ENCODE results near the gene CGB5. TPM values are rescaled to one million over a fixed set of nuclear protein-coding genes. Genes with fewer than 3 reads are reported as not detected.
"Not testable (repeated sequence)": the region's sequence is repeated elsewhere in the genome, so short reads cannot be mapped to it uniquely, and the experiment has no call there.

Gene CGB5
- not detected for total RNA-seq

DNA sequence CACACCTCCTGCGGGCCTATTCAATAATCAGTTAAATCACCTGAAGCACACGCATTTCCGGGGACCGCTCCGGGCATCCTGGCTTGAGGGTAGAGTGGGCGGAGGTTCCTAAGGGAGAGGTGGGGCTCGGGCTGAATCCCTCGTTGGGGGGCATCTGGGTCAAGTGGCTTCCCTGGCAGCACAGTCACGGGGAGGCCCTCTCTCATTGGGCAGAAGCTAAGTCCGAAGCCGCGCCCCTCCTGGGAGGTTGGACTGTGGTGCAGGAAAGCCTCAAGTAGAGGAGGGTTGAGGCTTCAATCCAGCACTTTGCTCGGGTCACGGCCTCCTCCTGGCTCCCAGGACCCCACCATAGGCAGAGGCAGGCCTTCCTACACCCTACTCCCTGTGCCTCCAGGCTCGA lies at the start of gene CGB5:
Gene CGB5 (plus strand): TSS at position 301 of the 400 bp plus-strand sequence. CDS start 362 bp downstream, outside the sequence.
- ATAC-seq; intact Hi-C loops (cut with DNase I); DNase-seq (ENCODE audit: low spot score): not testable (repeated sequence)

DNA sequence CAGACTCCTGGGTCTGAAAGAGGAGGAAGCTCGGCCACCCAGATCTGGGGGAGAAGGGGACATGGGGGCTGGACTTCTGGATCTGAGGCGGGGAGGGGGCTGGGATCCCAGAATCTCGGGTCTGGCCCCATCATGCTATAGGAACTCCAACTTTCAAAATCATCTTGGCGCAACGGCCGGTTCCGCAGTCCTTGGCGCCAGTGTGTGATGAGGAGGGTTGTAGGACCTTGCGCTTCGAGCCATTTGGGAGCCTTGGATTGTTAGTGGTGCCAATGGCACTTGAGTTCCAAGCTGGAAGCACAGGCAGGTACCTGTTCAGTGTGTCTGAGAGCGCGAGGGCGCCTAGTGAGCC lies 49.6 kb upstream of the CGB5 start:
- intact Hi-C loops (cut with DNase I): no loop called here
- no peak for DNase-seq (ENCODE audit: low spot score)

DNA sequence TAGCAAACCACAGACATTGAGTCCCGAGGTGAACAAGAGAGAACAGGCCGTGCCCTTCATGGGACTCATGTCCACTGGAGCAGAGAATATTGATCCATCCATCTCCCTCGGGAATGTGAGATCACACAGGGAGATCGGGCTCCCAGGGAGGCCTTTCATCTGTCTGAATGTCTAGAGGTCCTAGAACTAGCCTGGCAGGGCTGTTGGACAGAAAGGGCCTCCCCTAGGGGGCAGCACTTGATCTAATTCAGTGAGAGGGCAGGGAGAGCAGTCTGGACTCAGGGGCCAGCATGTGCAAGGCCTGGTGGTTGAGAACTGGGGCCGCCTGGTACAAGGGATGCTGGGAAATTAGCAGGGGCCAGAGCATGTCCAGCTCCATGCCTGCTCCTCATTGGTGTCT lies 45.7 kb upstream of the CGB5 start:
- no peak for ATAC-seq
- DNase-seq (ENCODE audit: low spot score): no peak
- intact Hi-C loops (cut with DNase I): no loop called here

More for the DNA sequence above, 49.6 kb upstream of the CGB5 start:
- no peak for ATAC-seq

DNA sequence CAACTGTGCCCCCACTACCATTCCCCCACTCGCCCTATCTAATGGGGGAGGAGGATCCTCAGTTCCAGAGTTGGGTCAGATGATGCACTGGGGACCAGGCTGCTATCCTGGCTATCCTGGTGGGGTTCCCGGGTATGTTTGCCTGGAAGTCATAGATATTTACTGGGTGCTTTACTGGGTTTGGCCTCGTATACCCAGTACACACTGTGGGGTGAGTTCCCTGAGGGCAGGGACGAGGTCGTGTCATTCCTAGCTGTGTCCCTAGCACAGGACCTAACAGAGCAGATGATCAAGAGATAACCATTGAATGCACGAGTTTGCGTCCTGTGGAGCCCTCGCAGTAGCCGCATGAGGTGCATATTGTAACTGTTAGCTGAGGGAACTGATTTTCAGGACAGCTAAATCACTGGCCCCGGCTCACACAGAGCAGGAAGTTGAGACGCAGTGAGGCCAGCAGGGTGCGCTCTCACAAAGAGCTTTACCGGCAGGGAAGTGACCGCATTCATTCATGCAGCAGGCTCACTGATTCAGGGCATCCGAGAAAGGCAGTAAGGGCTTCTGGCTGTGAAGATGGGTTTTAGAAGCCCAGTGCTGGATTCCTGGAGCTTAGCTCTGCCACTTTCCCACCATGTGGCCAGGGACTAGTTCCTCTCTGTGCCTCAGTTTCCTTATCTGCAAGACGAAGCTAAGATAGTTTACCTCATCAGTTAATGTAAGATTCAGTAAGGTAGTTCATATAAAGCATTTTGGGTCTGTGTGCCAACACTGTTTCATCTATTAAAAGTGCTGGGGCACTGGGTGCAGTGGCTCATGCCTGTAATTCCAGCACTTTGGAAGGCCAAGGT lies 43.9 kb upstream of the CGB5 start:
- peak; percentile 18 for ATAC-seq
- no peak for DNase-seq (ENCODE audit: low spot score)
- intact Hi-C loops (cut with DNase I): no loop called here

DNA sequence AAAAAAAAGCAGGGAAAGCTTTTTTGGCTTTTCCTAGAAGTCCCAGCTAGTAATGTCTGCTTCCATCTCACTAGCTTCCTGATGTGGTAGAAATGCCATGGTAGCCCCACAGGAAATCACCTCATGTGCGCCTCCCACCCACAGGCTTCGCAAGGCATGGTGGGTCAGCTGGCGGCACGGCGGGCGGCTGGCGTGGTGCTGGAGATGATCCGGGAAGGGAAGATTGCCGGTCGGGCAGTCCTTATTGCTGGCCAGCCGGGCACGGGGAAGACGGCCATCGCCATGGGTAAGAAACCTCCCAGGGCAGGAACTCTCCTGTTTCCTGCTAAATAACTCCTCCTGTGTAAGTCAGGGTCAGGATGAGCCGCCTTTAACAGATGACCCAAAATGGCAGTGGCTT lies 39.5 kb upstream of the CGB5 start:
- ATAC-seq (no peak), DNase-seq (ENCODE audit: low spot score) (no peak)
- intact Hi-C loops (cut with DNase I): no loop called here

DNA sequence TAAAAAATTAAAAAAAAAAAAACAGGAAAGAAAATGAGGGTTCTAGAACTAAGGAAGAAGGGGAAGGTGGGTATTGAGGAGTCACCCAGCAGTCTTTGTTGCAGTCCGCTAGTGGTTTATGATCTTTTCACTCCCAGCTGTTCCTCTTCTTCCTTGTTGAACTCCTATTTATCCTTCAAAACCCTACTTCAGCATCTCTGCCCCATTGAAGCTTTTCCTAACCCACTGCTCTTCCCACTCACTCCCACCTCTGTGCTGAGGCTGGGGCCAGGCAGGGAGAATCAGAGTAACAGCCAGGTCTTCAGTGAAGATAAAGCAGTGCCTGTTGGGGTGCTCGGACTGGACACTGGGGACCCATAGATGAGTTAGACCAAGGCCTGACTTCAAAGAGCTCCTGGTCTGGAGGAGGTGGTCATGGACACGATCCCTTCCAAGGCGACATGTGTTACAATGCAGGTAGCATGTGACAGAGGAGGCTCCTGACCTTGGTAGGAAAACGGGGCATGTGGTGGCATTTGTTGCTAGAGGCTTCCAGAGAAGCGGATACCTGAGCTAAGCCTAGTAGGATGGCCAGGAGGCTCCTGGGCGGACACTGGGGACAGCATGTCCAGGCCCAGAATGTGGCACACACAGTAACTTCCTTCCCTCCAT lies 38.6 kb upstream of the CGB5 start:
- intact Hi-C loops (cut with DNase I): no loop called here
- DNase-seq (ENCODE audit: low spot score): no peak
- ATAC-seq: no peak

DNA sequence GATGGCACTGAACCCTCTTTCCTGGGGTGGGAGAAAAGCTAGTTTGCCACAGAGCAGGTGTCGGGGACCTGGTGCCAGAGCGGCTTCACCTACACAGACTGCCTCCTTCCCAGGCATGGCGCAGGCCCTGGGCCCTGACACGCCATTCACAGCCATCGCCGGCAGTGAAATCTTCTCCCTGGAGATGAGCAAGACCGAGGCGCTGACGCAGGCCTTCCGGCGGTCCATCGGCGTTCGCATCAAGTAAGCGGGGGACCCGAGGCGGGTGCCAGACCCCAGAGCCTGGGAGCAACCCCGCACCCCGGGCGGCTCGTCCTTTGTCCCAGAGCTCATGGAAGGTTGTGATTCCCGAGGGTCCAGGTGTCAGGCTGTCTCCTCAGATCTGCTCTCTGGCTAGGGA lies 36.7 kb upstream of the CGB5 start:
- intact Hi-C loops (cut with DNase I): no loop called here
- no peak for ATAC-seq

DNA sequence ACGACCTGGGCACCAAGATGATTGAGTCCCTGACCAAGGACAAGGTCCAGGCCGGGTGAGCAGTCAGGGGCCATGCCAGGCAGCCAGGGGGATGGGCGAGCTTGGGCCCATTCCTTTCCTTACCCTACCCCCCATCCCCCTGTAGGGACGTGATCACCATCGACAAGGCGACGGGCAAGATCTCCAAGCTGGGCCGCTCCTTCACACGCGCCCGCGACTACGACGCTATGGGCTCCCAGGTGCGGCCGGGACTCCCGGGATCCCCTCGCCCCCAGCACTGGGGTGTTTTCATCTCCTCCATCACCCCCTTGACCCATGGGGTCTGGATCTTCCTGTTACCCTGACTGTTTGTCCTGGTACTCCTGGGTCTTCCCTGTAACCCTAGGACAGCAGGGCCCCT lies 33.8 kb upstream of the CGB5 start:
- ATAC-seq (no peak), DNase-seq (ENCODE audit: low spot score) (no peak)
- intact Hi-C loops (cut with DNase I): no loop called here

More for the DNA sequence above, 36.7 kb upstream of the CGB5 start:
- DNase-seq (ENCODE audit: low spot score): no peak

DNA sequence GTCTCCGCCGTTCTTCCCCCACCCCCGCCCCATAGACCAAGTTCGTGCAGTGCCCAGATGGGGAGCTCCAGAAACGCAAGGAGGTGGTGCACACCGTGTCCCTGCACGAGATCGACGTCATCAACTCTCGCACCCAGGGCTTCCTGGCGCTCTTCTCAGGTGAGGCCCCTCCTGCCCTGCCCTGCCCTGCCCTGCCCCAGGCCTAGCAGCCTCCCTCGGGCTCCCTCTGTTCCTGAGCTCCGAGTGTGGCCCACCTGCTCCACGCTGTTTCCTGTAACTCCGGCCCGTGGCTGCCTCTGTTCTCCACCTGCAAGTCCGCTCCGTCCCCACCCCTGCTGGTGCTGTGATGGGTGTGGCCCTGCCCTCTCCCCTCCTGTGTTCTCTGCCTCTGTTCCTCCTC lies 33.2 kb upstream of the CGB5 start:
- intact Hi-C loops (cut with DNase I): no loop called here
- ATAC-seq (no peak), DNase-seq (ENCODE audit: low spot score) (no peak)

DNA sequence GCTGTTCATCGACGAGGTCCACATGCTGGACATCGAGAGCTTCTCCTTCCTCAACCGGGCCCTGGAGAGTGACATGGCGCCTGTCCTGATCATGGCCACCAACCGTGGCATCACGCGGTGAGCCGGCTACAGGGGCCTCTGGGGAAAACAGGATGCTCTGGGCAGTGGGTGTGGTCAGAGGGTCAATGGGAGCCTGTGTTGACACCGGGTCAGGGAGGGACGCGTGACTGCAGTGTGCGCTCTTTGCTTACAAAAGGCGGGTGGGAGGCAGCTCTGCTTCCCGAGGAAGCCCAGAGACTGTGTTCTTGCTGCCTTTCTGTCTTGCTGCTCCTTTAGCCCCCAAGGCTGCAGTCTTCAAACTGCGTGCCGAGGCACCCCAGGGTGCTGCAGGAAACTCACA lies 32.5 kb upstream of the CGB5 start:
- intact Hi-C loops (cut with DNase I): no loop called here
- ATAC-seq (no peak), DNase-seq (ENCODE audit: low spot score) (no peak)

DNA sequence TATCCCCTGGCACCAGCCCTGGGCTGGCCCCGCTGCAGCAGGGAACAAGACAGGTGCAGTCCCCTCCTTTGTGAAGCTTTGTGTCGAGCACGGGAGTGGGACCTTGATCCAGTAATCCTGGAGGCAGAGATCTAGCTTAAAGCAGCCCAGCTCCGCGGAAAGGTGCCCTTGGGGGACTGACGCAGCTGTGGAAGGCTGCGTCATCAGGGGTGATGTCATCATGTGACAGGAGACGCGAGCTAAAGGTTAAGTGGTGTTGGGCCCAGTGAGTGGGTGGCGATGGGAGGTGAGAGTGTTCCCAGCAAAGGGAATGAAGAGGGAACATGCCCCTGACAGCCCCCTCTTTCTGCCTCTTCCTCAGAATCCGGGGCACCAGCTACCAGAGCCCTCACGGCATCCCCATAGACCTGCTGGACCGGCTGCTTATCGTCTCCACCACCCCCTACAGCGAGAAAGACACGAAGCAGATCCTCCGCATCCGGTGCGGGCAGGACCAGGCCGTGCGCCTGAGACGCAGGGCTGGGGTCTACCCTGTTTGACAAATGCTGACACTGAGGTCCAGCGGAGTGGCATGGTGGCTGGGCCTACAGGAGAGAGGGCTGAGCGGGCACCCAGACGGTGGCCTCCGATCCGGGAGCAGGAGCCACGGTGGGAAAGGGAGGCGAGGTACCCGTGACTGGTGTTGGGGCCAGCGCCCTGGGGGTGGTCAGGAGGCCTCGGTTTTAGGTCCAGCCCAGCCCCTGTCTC lies 29.4 kb upstream of the CGB5 start:
- DNase-seq (ENCODE audit: low spot score) (no peak), ATAC-seq (no peak)
- intact Hi-C loops (cut with DNase I): no loop called here

DNA sequence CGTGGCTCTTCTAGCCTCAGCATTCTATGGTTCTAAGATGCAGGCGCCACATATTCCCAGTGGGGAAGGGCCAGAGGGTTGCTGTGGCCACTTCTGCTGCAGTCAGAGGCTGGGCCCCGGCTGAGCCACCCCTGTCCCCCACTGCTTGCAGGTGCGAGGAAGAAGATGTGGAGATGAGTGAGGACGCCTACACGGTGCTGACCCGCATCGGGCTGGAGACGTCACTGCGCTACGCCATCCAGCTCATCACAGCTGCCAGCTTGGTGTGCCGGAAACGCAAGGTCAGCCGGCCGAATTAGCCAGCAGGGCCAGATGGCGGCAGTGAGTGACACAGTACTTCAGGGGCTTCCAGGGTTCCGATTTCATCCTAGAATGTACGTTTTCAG lies 28.8 kb upstream of the CGB5 start:
- intact Hi-C loops (cut with DNase I): no loop called here
- ATAC-seq (no peak), DNase-seq (ENCODE audit: low spot score) (no peak)

DNA sequence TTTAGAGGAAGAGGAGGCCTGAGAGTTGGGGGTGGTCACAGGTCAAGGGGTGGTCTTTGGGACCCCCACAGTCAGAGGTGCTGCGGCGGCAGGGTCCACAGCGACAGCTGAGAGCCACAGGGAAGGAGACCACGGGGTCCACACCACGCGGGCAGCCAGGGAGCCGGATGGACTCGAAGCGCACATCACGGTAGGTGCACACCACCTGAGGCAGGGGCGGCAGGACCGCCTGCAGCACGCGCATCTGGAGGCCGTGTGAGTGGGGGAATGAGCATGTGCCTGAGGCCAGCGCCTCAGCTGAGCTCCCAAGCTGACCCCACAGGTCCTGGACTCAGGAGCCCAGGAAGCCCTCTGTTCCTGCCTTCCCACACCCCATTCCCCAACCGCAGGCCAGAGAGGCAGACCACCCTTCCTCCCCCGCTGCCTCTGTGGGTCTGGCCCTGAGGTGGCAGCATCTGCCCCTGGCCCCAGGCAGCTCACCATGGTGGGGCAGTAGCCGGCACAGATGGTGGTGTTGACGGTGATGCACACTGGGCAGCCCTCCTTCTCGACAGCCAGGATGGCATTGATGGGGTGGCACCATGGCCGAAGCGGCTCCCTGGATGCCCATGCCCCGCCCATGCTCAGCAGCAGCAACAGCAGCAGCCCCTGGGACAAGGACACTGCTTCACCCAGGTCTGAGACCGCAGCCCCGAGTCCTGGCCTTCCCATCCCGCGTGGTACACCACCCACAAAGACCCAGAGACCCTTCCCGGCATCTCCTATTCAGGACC lies 27.4 kb upstream of the CGB5 start:
- ATAC-seq: no peak
- intact Hi-C loops (cut with DNase I): no loop called here

DNA sequence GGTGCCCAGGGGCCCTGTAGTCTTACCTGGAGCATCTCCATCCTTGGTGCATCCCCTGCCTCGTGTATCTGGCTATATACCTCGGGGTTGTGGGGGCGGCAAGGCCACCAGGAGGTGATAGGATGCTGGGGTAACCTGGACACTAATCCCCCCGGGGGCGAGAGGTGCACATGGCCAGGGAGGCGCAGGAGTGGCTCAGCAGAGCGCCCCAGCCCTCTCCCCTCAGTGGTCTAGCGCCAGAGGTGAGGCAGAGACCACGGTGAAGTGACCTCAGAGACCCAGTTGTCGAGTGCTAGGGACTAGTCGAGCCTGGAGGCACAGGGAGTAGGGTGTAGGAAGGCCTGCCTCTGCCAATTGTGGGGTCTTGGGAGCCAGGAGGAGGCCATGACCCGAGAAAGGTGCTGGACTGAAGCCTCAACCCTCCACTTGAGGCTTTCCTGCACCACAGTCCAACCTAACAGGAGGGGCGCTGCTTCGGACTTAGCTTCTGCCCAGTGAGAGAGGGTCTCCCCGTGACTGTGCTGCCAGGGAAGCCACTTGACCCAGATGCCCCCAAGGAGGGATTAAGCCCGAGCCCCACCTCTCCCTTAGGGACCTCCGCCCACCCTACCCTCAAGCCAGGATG lies 26.5 kb upstream of the CGB5 start, which contains the start of gene LHB:
Gene LHB (minus strand): TSS at position 51 of the 625 bp plus-strand sequence. CDS start 10 bp downstream, at position 41.
- intact Hi-C loops (cut with DNase I): no loop called here
- DNase-seq (ENCODE audit: low spot score) (no peak), ATAC-seq (no peak)

More for the DNA sequence above, 27.4 kb upstream of the CGB5 start:
- DNase-seq (ENCODE audit: low spot score): no peak

DNA sequence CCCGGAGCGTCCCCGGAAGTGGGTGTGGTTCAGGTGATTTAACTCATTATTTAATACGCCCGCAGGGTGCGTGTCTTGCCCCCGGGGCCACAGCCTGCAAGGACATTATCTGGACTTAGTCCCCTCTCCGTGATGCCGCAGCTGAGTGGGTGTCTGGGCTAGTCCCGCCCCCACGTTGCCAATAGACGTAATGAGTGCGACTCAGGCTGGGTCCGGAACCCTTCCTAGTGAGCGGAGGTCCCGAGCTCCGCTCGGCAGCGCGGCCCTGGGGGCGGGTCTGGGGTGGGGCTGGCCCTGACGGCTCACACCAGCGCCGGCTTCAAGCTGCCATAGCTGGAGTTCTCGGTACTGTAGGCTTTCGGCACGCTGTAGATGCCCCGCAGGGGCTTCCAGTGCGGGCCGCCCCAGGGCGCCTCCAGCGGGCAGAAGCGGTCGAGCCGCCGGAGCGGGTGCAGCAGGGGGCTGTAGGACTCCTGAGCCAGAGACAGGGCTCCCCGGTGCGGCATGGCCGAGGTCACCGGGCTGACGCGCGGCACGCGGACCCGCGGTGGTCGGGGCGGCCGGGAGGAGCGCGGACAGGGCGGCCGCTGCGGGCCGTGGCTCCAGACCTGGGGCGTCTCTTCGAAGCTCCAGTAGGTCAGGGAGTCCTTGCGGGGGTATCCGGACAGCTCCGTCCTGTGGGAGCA lies 25.8 kb upstream of the CGB5 start:
- peak; percentile 52 for ATAC-seq
- intact Hi-C loops (cut with DNase I): no loop called here
- DNase-seq (ENCODE audit: low spot score): no peak

DNA sequence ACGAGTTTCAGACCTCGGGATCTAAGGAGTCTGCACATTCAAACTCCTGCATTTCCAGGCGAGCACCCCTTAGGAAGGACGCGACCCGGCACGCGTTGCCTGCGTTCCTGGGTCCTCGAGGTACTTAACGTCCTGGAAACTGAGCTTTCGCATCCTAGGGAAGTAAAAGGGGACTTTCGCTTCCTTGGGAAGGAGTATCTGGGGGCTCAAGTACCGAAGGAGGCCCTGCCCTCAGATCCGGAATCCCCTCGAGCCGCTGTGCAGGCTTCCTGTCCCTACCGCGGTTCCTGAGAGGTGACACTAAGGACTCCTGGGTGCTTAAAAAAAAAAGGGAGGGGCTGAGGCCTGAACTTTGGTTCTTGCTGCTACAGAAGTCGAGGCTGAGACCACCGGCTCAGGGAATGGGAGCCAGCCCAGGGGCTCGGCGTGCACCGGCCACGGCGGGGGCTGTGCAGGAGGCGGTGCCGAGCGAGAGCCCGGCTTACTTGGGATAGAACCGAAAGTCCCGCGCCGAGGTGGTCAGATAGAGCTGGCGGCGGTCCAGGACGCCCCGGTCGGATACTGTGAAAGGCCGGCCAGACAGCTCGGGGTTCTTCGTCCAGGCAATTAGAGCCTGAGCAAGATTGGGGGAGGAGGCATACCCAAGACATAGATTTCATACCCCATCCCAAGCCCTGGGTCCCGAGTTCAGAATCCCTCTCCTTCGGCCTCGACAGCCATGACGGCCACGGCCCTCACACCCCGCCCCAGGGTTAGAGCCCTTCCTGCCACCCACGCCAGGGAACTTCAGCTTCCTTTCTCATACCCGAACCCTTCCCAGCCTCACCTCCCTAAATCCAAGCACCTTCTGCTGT lies 25.0 kb upstream of the CGB5 start:
- DNase-seq (ENCODE audit: low spot score); intact Hi-C loops (cut with DNase I): not testable (repeated sequence)
- ATAC-seq: peak; percentile 20

DNA sequence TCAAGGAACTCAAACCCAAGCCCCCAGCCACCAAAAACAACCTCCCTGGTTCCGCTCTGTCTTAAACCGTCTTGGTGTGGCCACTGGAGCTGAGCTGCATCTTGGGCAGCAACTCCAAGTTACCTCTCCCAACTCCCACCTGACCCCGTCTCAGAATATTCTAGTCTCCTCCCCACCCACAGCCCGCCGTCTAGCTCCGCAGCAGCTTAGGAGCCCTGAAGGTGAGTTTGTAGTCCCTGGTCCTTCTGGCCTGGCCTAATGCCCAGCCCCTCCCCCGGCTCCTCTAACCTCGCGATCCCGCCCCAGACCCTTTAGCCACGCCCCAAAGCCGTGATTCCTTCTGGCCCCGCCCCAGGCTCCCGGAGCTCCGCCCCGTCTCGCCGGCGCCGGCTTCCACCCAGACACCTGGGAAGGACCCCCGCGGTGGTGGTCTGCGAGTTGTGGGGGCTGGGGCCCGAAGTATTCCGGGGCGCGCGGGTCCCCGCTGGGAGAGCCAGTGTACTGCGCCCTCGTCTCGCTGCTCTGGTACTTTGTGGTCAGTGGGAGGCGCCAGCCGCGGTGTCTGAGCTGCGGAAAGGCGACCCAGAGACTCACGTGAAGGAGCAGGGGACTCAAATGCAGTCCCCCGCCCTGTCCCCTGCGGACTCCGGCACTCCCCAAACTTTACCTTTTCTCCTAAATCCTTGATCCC lies 24.3 kb upstream of the CGB5 start:
- peak; percentile 71 for DNase-seq (ENCODE audit: low spot score)
- ATAC-seq: peak; percentile 71
- intact Hi-C loops (cut with DNase I): no loop called here
